GM23338 (cell line): ENCODE data around the gene NTN4. TPM values are rescaled to one million over a fixed set of nuclear protein-coding genes. Genes with fewer than 3 reads are reported as not detected.

ENCODE experiments used
- ATAC-seq: fragments of 200-7000 bp; cut with Tn5 transposase; 3 replicates; pipeline ENCODE4 v1.9.1; 2020
- DNase-seq: peaks from one replicate; pipeline ENCODE4 v3.0.0-alpha.2; 2015; ENCODE audit warnings: low spot score
- H2AFZ ChIP-seq: fragments of 200-600 bp; sonication (generic); 2 replicates; pipeline ENCODE4 v1.8.0; 2016; ENCODE audit warnings: antibody characterized with exemption, mild to moderate bottlenecking, moderate library complexity
- H3F3A ChIP-seq: fragments of 200-600 bp; sonication (generic); replicated peaks from 2 replicates; pipeline ENCODE4 v1.8.0; 2017; ENCODE audit warnings: antibody characterized with exemption, mixed run types, low read depth
- H3K27ac ChIP-seq: fragments of 200-600 bp; sonication (generic); 2 replicates; pipeline ENCODE4 v1.6.1; 2016; ENCODE audit warnings: low read depth
- H3K27me3 ChIP-seq: fragments of 200-600 bp; sonication (generic); 2 replicates; pipeline ENCODE4 v1.8.0; 2016; ENCODE audit warnings: mild to moderate bottlenecking, mixed run types, moderate library complexity; ENCODE audit not compliant: insufficient read depth
- H3K36me3 ChIP-seq: fragments of 200-600 bp; sonication (generic); 2 replicates; pipeline ENCODE4 v1.8.0; 2016; ENCODE audit warnings: mild to moderate bottlenecking; ENCODE audit not compliant: insufficient read depth
- H3K4me1 ChIP-seq: fragments of 200-600 bp; sonication (generic); 2 replicates; pipeline ENCODE4 v1.8.0; 2016; ENCODE audit warnings: mild to moderate bottlenecking, moderate library complexity; ENCODE audit not compliant: insufficient read depth
- H3K4me2 ChIP-seq: fragments of 200-600 bp; sonication (generic); 2 replicates; pipeline ENCODE4 v1.7.1; 2017; ENCODE audit warnings: mixed run types
- H3K4me3 ChIP-seq: fragments of 200-600 bp; sonication (generic); 2 replicates; pipeline ENCODE4 v1.6.1; 2016; ENCODE audit warnings: mixed run types
- H3K79me2 ChIP-seq: fragments of 200-600 bp; sonication (generic); replicated peaks from 2 replicates; pipeline ENCODE4 v1.8.0; 2017; ENCODE audit warnings: mild to moderate bottlenecking; ENCODE audit not compliant: insufficient read depth
- H3K9me2 ChIP-seq: fragments of 200-600 bp; sonication (generic); 2 replicates; pipeline ENCODE4 v1.8.0; 2017; ENCODE audit not compliant: insufficient read depth
- H4K20me1 ChIP-seq: fragments of 200-600 bp; sonication (generic); replicated peaks from 2 replicates; pipeline ENCODE4 v1.8.0; 2017; ENCODE audit warnings: mild to moderate bottlenecking; ENCODE audit not compliant: insufficient read depth
- H3K27ac Mint-ChIP-seq: 2 replicates; pipeline ENCODE4 v1.8.0; 2020; ENCODE audit warnings: inconsistent platforms, mild to moderate bottlenecking, moderate library complexity, mixed read lengths
- H3K27me3 Mint-ChIP-seq: 3 replicates; pipeline ENCODE4 v1.8.0; 2022; ENCODE audit warnings: low read depth, mild to moderate bottlenecking, moderate library complexity, mixed read lengths, inconsistent platforms; ENCODE audit not compliant: insufficient read depth, poor library complexity
- H3K36me3 Mint-ChIP-seq: 3 replicates; pipeline ENCODE4 v1.8.0; 2021; ENCODE audit warnings: low read depth, mild to moderate bottlenecking, inconsistent platforms, moderate library complexity, mixed read lengths
- H3K4me1 Mint-ChIP-seq: 3 replicates; pipeline ENCODE4 v1.8.0; 2020; ENCODE audit warnings: mild to moderate bottlenecking, inconsistent platforms, mixed read lengths
- H3K4me3 Mint-ChIP-seq: 3 replicates; pipeline ENCODE4 v1.8.0; 2021; ENCODE audit warnings: moderate library complexity, mild to moderate bottlenecking, inconsistent platforms, mixed read lengths
- H3K9me3 Mint-ChIP-seq: 3 replicates; pipeline ENCODE4 v1.8.0; 2020; ENCODE audit warnings: moderate library complexity, mild to moderate bottlenecking, inconsistent platforms, mixed read lengths
- CREB1 ChIP-seq: fragments of 250-450 bp; sonication (Bioruptor Pico); IDR thresholded peaks from 2 replicates; pipeline ENCODE4 v1.5.0; 2020; ENCODE audit warnings: low read depth, mild to moderate bottlenecking, moderate library complexity
- EZH2 ChIP-seq: fragments of 200-600 bp; sonication (generic); IDR thresholded peaks from one replicate; pipeline ENCODE4 v1.8.0; 2017; ENCODE audit warnings: antibody characterized with exemption, mild to moderate bottlenecking, low read depth; ENCODE audit not compliant: unreplicated experiment
- EZH2phosphoT487 ChIP-seq: fragments of 200-600 bp; sonication (generic); IDR thresholded peaks from one replicate; pipeline ENCODE4 v1.8.1; 2018; ENCODE audit warnings: antibody characterized with exemption; ENCODE audit not compliant: unreplicated experiment
- JUNB ChIP-seq: IDR thresholded peaks from one replicate; pipeline ENCODE4 v1.6.1; 2016; ENCODE audit warnings: antibody characterized with exemption; ENCODE audit not compliant: unreplicated experiment
- NANOG ChIP-seq: IDR thresholded peaks from 2 replicates; pipeline ENCODE4 v1.6.1; 2016; ENCODE audit warnings: antibody characterized with exemption, borderline replicate concordance
- ZNF331 ChIP-seq: fragments of 250-450 bp; sonication (Bioruptor Pico); IDR thresholded peaks from 2 replicates; pipeline ENCODE4 v1.5.0; 2020; ENCODE audit warnings: low read depth, mild to moderate bottlenecking, moderate library complexity
- ZNF462 ChIP-seq: fragments of 250-450 bp; sonication (Bioruptor Pico); IDR thresholded peaks from 2 replicates; pipeline ENCODE4 v1.5.0; 2020; ENCODE audit warnings: mild to moderate bottlenecking, moderate library complexity
- polyA plus RNA-seq: library from polyadenylated mRNA; unstranded; fragments of >200 nt; fragmentation: Nextera tagmentation; extraction: Ambion mirVana; gene quantifications from 2 replicates; pipeline ENCODE4 v1.2.1, GENCODE V29; 2016
- total RNA-seq: library from RNA; depleted of rRNA; stranded (reverse); fragments of >200 nt; shearing (Covaris generic); gene quantifications from 2 replicates; pipeline ENCODE4 v1.2.3, GENCODE V29; 2014
- TF ChIP-seq, protein P1 (sequence below), 2 experiments: fragments of 200-600 bp in 1 of 2; sonication (generic) in 1 of 2; conservative IDR thresholded peaks; 2 replicates each; pipeline versions ENCODE4 v1.5.1 to v1.6.1; 2016 to 2017; ENCODE audit warnings: antibody characterized with exemption in 2 of 2, low read depth in 2 of 2, mild to moderate bottlenecking in 2 of 2, moderate library complexity in 1 of 2
- TF ChIP-seq, protein P2 (sequence below): IDR thresholded peaks from 2 replicates; pipeline ENCODE4 v1.6.1; 2016; ENCODE audit warnings: antibody characterized with exemption

NTN4 gene
- total and polyA plus RNA-seq, 2 experiments from 2014 or later, result 1.5 to 3.8 TPM

- H3K4me3 Mint-ChIP-seq, result no peak overlapping the region
- Histone ChIP-seq H4K20me1 (no peaks in the 10 kb centered on the region), H3K27ac (no peak overlapping the region), H2AFZ (no peak overlapping the region), H3K36me3 (no peaks in the 10 kb centered on the region), H3K9me2 (no peaks in the 10 kb centered on the region), H3K79me2 (no peaks in the 10 kb centered on the region), H3K4me3 (no peak overlapping the region), H3K4me2 (no peak overlapping the region), H3K27me3 (no peaks in the 10 kb centered on the region), H3F3A (no peaks in the 10 kb centered on the region), H3K4me1 (peaks cover under 1% of the 10 kb centered on the region; the same call in 1 of the 2 replicates)
- ATAC-seq (no peak), DNase-seq (no peak)
- H3K4me1 Mint-ChIP-seq, result peaks cover under 1% of the 10 kb centered on the region; the same call in 1 of the 3 replicates
- no peak overlapping the region for H3K27ac Mint-ChIP-seq
- no peak for TF ChIP-seq NANOG
- no peak for TF ChIP-seq ZNF331 (CRISPR knock-in tag)
- no peak for TF ChIP-seq ZNF462 (CRISPR knock-in tag)
- TF ChIP-seq JUNB, result no peak
- TF ChIP-seq CREB1 (CRISPR knock-in tag), result no peak
- TF ChIP-seq, protein P1, sequence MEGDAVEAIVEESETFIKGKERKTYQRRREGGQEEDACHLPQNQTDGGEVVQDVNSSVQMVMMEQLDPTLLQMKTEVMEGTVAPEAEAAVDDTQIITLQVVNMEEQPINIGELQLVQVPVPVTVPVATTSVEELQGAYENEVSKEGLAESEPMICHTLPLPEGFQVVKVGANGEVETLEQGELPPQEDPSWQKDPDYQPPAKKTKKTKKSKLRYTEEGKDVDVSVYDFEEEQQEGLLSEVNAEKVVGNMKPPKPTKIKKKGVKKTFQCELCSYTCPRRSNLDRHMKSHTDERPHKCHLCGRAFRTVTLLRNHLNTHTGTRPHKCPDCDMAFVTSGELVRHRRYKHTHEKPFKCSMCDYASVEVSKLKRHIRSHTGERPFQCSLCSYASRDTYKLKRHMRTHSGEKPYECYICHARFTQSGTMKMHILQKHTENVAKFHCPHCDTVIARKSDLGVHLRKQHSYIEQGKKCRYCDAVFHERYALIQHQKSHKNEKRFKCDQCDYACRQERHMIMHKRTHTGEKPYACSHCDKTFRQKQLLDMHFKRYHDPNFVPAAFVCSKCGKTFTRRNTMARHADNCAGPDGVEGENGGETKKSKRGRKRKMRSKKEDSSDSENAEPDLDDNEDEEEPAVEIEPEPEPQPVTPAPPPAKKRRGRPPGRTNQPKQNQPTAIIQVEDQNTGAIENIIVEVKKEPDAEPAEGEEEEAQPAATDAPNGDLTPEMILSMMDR (conservative IDR thresholded peaks at IDR 0.05; ENCODE audit: low read depth in 2 of 2), result no peak
- TF ChIP-seq EZH2phosphoT487, result no peak
- no peak for TF ChIP-seq EZH2
- TF ChIP-seq, protein P2, sequence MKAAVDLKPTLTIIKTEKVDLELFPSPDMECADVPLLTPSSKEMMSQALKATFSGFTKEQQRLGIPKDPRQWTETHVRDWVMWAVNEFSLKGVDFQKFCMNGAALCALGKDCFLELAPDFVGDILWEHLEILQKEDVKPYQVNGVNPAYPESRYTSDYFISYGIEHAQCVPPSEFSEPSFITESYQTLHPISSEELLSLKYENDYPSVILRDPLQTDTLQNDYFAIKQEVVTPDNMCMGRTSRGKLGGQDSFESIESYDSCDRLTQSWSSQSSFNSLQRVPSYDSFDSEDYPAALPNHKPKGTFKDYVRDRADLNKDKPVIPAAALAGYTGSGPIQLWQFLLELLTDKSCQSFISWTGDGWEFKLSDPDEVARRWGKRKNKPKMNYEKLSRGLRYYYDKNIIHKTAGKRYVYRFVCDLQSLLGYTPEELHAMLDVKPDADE, result no peak
- H3K9me3 Mint-ChIP-seq, result no peaks in the 10 kb centered on the region
- H3K27me3 Mint-ChIP-seq, result peaks cover 6% of the 10 kb centered on the region
- peaks cover 7% of the 10 kb centered on the region; the same call in 2 of the 3 replicates for H3K36me3 Mint-ChIP-seq
Observed at GRCh38 chr12:95630496-95630895, 160.1 kb downstream of the NTN4 start.
